WTC11 (cell line): ENCODE results near the gene HOXD10. TPM values are rescaled to one million over a fixed set of nuclear protein-coding genes. Genes with fewer than 3 reads are reported as not detected.

Source experiments
- ATAC-seq: fragments of 200-7000 bp; cut with Tn5 transposase; 2 replicates; pipeline ENCODE4 v1.10.0; 2021; ENCODE audit warnings: mild to moderate bottlenecking, moderate library complexity
- CTCF ChIA-PET: fragments of 300-600 bp; sonication (Branson Sonifier 250); formaldehyde crosslinking; loops from one replicate; lab custom pipeline; 2021; ENCODE audit warnings: antibody characterized with exemption; lab: Charles Lee
- POLR2A ChIA-PET: fragments of 350-600 bp; sonication (Branson Sonifier 250); formaldehyde crosslinking; loops from one replicate; lab custom pipeline; 2021; ENCODE audit warnings: antibody characterized with exemption; lab: Charles Lee
- DNase-seq: peaks from one replicate; pipeline ENCODE4 v3.0.0; 2021; ENCODE audit warnings: low spot score
- H3K27ac Mint-ChIP-seq: 2 replicates; pipeline ENCODE4 v1.8.0; 2021; ENCODE audit warnings: mixed read lengths
- H3K27me3 Mint-ChIP-seq: 2 replicates; pipeline ENCODE4 v1.8.0; 2021; ENCODE audit warnings: low read depth, mild to moderate bottlenecking, moderate library complexity, mixed read lengths
- H3K36me3 Mint-ChIP-seq: 2 replicates; pipeline ENCODE4 v1.8.0; 2021; ENCODE audit warnings: mixed read lengths
- H3K4me1 Mint-ChIP-seq: 2 replicates; pipeline ENCODE4 v1.8.0; 2022; ENCODE audit warnings: mixed read lengths
- H3K4me3 Mint-ChIP-seq: 2 replicates; pipeline ENCODE4 v1.8.0; 2021; ENCODE audit warnings: mild to moderate bottlenecking, moderate library complexity, mixed read lengths
- H3K9me3 Mint-ChIP-seq: 2 replicates; pipeline ENCODE4 v1.8.0; 2021; ENCODE audit warnings: mixed read lengths
- CREB1 ChIP-seq: sonication (generic); formaldehyde crosslinking; IDR thresholded peaks from 2 replicates; pipeline ENCODE4 v1.8.0; 2023; ENCODE audit warnings: mild to moderate bottlenecking, missing genetic modification reagents
- E2F5 ChIP-seq: sonication (generic); formaldehyde crosslinking; IDR thresholded peaks from 2 replicates; pipeline ENCODE4 v1.8.1; 2022; ENCODE audit warnings: mild to moderate bottlenecking, moderate library complexity, missing genetic modification reagents
- ELF4 ChIP-seq: sonication (generic); formaldehyde crosslinking; IDR thresholded peaks from 2 replicates; pipeline ENCODE4 v1.8.1; 2022; ENCODE audit warnings: low read depth, mild to moderate bottlenecking, moderate library complexity, missing genetic modification reagents
- IRF2 ChIP-seq: sonication (generic); formaldehyde crosslinking; IDR thresholded peaks from 2 replicates; pipeline ENCODE4 v1.8.0; 2022; ENCODE audit warnings: low read depth, missing genetic modification reagents, borderline replicate concordance
- NFYB ChIP-seq: sonication (generic); formaldehyde crosslinking; conservative IDR thresholded peaks from 2 replicates; pipeline ENCODE4 v1.8.0; 2022; ENCODE audit warnings: low read depth, missing genetic modification reagents
- PRDM15 ChIP-seq: sonication (generic); formaldehyde crosslinking; IDR thresholded peaks from 2 replicates; pipeline ENCODE4 v1.8.0; 2022; ENCODE audit warnings: missing genetic modification reagents
- STAT6 ChIP-seq: sonication (generic); formaldehyde crosslinking; conservative IDR thresholded peaks from 2 replicates; pipeline ENCODE4 v1.8.1; 2023; ENCODE audit warnings: mild to moderate bottlenecking, low read depth, missing genetic modification reagents, moderate library complexity
- USF1 ChIP-seq: sonication (generic); formaldehyde crosslinking; IDR thresholded peaks from 2 replicates; pipeline ENCODE4 v1.8.0; 2022; ENCODE audit warnings: mild to moderate bottlenecking, missing genetic modification reagents
- USF2 ChIP-seq: sonication (generic); formaldehyde crosslinking; IDR thresholded peaks from 2 replicates; pipeline ENCODE4 v1.8.1; 2023; ENCODE audit warnings: mild to moderate bottlenecking, missing genetic modification reagents, moderate library complexity
- ZNF121 ChIP-seq: sonication (generic); formaldehyde crosslinking; IDR thresholded peaks from 2 replicates; pipeline ENCODE4 v1.8.0; 2023; ENCODE audit warnings: missing genetic modification reagents
- ZNF317 ChIP-seq: sonication (generic); formaldehyde crosslinking; IDR thresholded peaks from 2 replicates; pipeline ENCODE4 v1.8.1; 2023; ENCODE audit warnings: low read depth, mild to moderate bottlenecking, moderate library complexity, missing genetic modification reagents, borderline replicate concordance
- total RNA-seq: library from RNA; stranded (reverse); gene quantifications from 3 replicates; pipeline ENCODE4 v1.2.3, GENCODE V29; 2021

Gene HOXD10
- total RNA-seq, 1 experiment from 2014 or later = not detected

- ATAC-seq (no peak; the same call in 1 of the 2 replicates), DNase-seq (no peak)
- POLR2A ChIA-PET = interaction anchor here (0.5 kb wide), 1 partner anchor 27 kb away, joined by 3 read pairs; no protein-coding TSS in a partner anchor
- Mint-ChIP-seq H3K9me3 (no peaks in the 10 kb centered on the region), H3K27ac (no peak overlapping the region), H3K4me1 (peaks cover 41% of the 10 kb centered on the region), H3K27me3 (peaks cover 98% of the 10 kb centered on the region), H3K4me3 (peak overlapping the region; percentile 61), H3K36me3 (no peaks in the 10 kb centered on the region)
- no peak for TF ChIP-seq IRF2 (CRISPR knock-in tag)
- TF ChIP-seq PRDM15 (CRISPR knock-in tag) = peak; percentile 71
- no peak for TF ChIP-seq NFYB (CRISPR knock-in tag)
- TF ChIP-seq ZNF317 (CRISPR knock-in tag) = no peak
- CTCF ChIA-PET = interaction anchor here (1.0 to 2.4 kb wide), 3 partner anchors 9 to 70 kb away, joined by 3 to 14 read pairs (median 5); no protein-coding TSS in a partner anchor
Measured at GRCh38 chr2:176105730-176106580, 10.6 kb upstream of the HOXD10 start.

- no peak within 1 kb of the TSS for H3K27ac Mint-ChIP-seq
- H3K27me3 Mint-ChIP-seq = peaks cover 98% of the 10 kb centered on the region
- peak within 1 kb of the TSS; percentile 61 for H3K4me3 Mint-ChIP-seq
- ATAC-seq (peak; percentile 14), DNase-seq (peak; percentile 67)
- peaks cover 39% of the 10 kb centered on the region for H3K4me1 Mint-ChIP-seq
- CTCF ChIA-PET = interaction anchor here (1.0 to 2.4 kb wide), 4 partner anchors 10 to 69 kb away, joined by 3 to 14 read pairs (median 4); no protein-coding TSS in a partner anchor
- TF ChIP-seq STAT6 (CRISPR knock-in tag) (no peak), CREB1 (no peak), E2F5 (CRISPR knock-in tag) (peak; percentile 35; the same call in 1 of the 2 replicates), USF1 (peak; percentile 55; the same call in 1 of the 2 replicates), ELF4 (CRISPR knock-in tag) (no peak), ZNF121 (0 out of 2 replicates have a peak, but pooled peaks have one; percentile 2), USF2 (CRISPR knock-in tag) (peak; percentile 70)
- POLR2A ChIA-PET = interaction anchor here (0.5 to 0.7 kb wide), 3 partner anchors 28 to 1121 kb away, joined by 3 read pairs; no protein-coding TSS in a partner anchor
- H3K9me3 Mint-ChIP-seq = no peaks in the 10 kb centered on the region
- H3K36me3 Mint-ChIP-seq = no peaks in the 10 kb centered on the region
Measured at GRCh38 chr2:176106581-176107539, 9.7 kb upstream of the HOXD10 start, which contains the start of gene HOXD11. Gene HOXD11 (plus strand): TSS chr2:176107280. CDS start chr2:176107356, 76 bp downstream.
